Urinary bladder (tissue), 4 donors: ENCODE data around the gene ADIPOR1. TPM values are rescaled to one million over a fixed set of nuclear protein-coding genes. Genes with fewer than 3 reads are reported as not detected.
"Not testable (repeated sequence)": the region's sequence is repeated elsewhere in the genome, so short reads cannot be mapped to it uniquely, and the experiment has no call there.

ENCODE experiments used
- DNase-seq: peaks from one replicate; pipeline ENCODE4 v3.0.0-alpha.2; 2015; ENCODE audit errors: extremely low spot score
- H3K27ac ChIP-seq: one replicate; pipeline ENCODE4 v1.5.1; 2013; ENCODE audit warnings: low read depth, mild to moderate bottlenecking, moderate library complexity
- H3K36me3 ChIP-seq: one replicate; pipeline ENCODE4 v1.6.1; 2013; ENCODE audit warnings: mild to moderate bottlenecking, moderate library complexity; ENCODE audit not compliant: insufficient read depth
- H3K4me1 ChIP-seq: one replicate; pipeline ENCODE4 v1.6.1; 2013; ENCODE audit warnings: mild to moderate bottlenecking, moderate library complexity; ENCODE audit not compliant: insufficient read depth
- H3K4me3 ChIP-seq: one replicate; pipeline ENCODE4 v1.5.1; 2013; ENCODE audit warnings: low read depth, low read length
- WGBS: extraction: QIAGEN DNeasy Blood & Tissue Kit; methylation state at CpG from one replicate; pipeline ENCODE4 v1.1.7; 2013; 5-methylcytosine and 5-hydroxymethylcytosine counted together
- polyA plus RNA-seq: library from polyadenylated mRNA; stranded (reverse); fragments of 200-250 nt; gene quantifications from one replicate; pipeline ENCODE4 v1.2.3, GENCODE V29; 2013
- total RNA-seq: library from RNA; depleted of rRNA; stranded (reverse); fragments of >200 nt; gene quantifications from one replicate; pipeline ENCODE4 v1.2.3, GENCODE V29; 2014
- donor health status: healthy with polysubstance abuse.
- donor health status: healthy.

ADIPOR1 gene
- total and polyA plus RNA-seq, 2 donors: 63.6 to 71.1 TPM

DNA sequence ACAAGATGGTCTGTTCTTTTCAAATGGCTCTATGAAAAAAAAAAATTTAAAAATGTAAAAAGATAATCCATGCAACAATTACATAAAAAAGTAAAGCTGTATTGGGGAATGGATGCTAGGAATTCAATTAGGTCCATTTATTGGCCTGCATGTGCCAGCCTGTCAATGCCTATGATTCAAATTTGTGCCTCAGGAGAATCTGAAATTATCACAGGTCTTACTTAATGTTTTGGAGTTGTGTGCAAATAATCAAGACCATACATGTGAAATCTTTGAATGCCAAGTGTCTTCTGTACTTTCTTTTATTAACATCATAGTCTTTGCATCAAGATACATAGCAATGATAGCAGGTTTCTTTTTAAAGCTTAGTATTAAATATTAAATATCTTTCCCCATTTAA is 17.6 kb downstream of the ADIPOR1 start:
- no peak for DNase-seq
- Histone ChIP-seq H3K4me1 (no peaks in the 10 kb centered on the region), H3K36me3 (peaks cover 11% of the 10 kb centered on the region), H3K4me3 (no peak overlapping the region), H3K27ac (no peak overlapping the region)

DNA sequence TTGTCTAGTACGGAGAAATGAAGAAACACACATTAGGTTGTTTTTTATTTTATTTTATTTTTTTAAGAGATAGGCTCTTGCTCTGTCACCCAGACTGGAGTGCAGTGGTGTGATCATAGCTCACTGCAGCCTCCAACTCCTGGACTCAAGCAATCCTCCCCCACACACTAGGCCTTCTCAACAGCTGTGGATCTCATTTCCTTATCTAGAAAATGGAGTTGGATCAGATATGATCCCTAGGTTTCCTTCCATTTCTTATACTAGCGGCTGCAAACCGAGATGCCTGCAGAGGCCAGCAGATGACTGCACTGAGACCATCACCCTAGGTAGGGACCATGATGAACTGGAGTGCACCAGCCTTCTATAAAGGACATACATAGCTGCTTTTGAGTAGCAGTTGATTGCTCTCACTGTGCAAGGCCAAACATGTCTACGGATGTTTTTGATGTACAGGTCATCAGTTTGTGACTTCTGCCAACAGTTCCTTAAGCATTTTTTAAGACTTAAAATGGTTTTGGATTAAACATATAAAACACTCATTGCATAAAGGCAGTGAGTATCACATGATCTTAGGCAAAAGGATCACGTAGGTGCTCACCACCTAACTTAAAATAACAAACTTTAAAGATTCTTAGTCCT is 19.7 kb downstream of the ADIPOR1 start:
- Histone ChIP-seq H3K36me3 (peaks cover 4% of the 10 kb centered on the region), H3K27ac (no peak overlapping the region), H3K4me1 (no peaks in the 10 kb centered on the region), H3K4me3 (no peak overlapping the region)
- DNase-seq: no peak
- WGBS: 72% methylated on average over 5 of the region's 5 CpGs

DNA sequence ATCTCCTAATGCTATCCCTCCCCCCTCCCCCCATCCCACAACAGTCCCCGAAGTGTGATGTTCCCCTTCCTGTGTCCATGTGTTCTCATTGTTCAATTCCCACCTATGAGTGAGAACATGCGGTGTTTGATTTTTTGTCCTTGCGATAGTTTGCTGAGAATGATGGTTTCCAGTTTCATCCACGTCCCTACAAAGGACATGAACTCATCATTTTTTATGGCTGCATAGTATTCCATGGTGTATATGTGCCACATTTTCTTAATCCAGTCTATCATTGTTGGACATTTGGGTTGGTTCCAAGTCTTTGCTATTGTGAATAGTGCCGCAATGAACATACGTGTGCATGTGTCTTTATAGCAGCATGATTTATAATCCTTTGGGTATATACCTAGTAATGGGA is 21.7 kb downstream of the ADIPOR1 start:
- DNase-seq: not testable (repeated sequence)

DNA sequence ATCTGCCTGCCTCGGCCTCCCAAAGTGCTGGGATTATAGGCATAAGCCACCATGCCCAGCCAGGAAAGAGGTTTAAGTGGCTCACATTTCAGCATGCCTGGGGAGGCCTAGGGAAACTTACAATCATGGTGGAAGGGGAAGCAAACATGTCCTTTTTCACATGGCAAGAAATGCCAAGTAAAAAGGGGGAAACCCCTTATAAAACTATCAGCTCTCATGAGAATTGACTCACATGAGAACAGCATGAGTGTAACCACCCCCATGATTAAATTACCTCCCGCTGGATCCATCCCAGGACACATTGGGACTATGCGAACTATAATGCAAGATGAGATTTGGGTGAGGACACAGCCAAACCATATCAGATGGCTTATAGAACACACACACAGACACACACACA is 22.3 kb downstream of the ADIPOR1 start:
- DNase-seq: no peak
- 57% methylated on average over 3 of the region's 3 CpGs for WGBS
- no peaks in the 10 kb centered on the region for H3K36me3 ChIP-seq

More for the DNA sequence above, 21.7 kb downstream of the ADIPOR1 start:
- H3K27ac ChIP-seq, H3K4me3 ChIP-seq, H3K4me1 ChIP-seq, H3K36me3 ChIP-seq: not testable (repeated sequence)
- 92% methylated on average over 1 of the region's 6 CpGs for WGBS

DNA sequence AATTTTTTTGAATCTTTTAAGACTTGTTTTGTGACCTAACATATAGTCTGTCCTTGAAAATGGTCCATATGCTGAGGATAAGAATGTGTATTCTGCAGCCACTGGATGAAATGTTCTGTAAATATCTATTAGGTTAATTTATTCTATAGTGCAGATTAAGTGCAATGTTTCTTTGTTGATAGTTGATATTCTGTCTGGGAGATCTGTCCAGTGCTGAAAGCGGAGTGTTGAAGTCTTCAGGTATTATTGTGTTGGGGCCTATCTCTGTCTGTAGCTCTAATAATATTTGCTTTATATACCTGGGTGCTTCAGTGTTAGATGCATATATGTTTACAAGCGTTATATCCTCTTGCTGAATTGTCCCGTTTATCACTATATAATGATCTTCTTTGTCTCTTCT is 23.4 kb downstream of the ADIPOR1 start:
- Histone ChIP-seq H3K4me3 (no peak overlapping the region), H3K4me1 (no peaks in the 10 kb centered on the region), H3K36me3 (no peaks in the 10 kb centered on the region), H3K27ac (no peak overlapping the region)
- 91% methylated on average over 3 of the region's 3 CpGs for WGBS
- DNase-seq: no peak

More for the DNA sequence above, 22.3 kb downstream of the ADIPOR1 start:
- Histone ChIP-seq H3K4me3 (no peak overlapping the region), H3K4me1 (no peaks in the 10 kb centered on the region), H3K27ac (no peak overlapping the region)

DNA sequence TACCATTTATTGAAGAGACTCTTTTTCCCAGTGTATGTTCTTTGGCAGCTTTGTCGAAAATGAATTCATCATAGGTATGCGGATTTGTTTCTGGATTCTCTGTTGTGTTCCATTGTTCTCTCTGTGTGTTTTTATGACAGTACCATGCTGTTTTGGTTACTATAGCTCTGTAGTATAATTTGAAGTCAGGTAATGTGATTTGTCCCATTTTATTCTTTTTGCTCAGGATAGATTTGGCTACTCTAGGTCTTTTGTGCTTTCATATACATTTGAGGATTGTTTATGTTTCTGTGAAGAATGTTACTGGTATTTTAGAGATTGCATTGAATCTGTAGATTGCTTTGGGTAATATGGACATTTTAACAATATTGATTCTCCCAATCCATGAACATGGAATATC is 25.6 kb downstream of the ADIPOR1 start:
- H3K36me3 ChIP-seq: no peaks in the 10 kb centered on the region
- no peak overlapping the region for H3K27ac ChIP-seq
- 93% methylated on average over 2 of the region's 2 CpGs for WGBS
- no peak overlapping the region for H3K4me3 ChIP-seq
- no peak for DNase-seq
- no peaks in the 10 kb centered on the region for H3K4me1 ChIP-seq

DNA sequence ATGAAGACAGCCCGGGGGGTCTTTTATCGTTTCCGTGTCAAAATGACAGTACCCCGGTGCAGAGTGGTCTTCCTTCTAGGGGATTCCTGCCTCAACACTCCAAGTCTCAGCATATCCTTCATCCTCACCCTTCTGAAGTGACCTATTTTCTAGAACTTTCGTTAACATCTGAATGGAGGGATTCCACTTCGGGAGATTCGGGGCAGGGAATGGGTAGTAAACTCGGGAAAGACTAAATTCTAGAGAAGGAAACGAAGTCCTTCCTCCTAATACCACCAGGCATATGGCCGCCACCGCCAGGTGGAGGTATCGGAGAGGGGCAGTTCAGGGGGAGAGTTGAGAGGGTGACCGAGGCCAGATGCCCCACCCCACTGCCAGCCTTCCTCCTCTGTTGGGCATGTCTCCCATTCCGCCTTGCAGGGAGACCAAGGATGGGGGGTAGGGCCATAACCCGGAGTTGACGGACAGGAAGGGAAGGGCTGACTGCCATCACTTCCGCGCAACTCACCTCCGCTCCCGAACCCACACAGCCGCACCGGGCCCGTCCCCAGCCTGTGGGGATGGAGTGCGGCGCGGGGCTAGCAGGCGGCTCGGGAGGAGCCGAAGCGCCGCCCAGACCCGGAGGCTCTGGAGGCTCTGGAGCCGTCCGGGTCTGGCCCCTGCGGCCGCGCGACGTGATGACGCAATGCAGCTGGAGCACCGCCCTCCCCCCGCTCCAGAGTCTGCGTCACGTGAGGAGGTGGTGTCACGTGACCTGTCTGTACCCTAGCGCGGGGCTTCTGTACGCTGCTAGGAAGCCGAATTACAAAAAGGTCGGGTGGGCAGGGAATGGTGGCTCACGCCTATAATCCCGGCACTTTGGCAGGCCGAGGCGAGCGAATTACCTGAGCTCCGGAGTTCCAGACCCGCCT is 31.3 kb downstream of the ADIPOR1 start, which contains the start of gene KLHL12:
TSS of gene KLHL12 (minus strand) at position 654 of the 911 bp plus-strand sequence. CDS start 2,072 bp downstream, outside the sequence.
- under 1% methylated on average over 57 of the region's 57 CpGs for WGBS
- Histone ChIP-seq H3K27ac (peak within 1 kb of the TSS; percentile 96), H3K4me3 (peak within 1 kb of the TSS; percentile 64), H3K36me3 (no peaks in the 10 kb centered on the region), H3K4me1 (no peaks in the 10 kb centered on the region)
- peak; percentile 84 for DNase-seq

DNA sequence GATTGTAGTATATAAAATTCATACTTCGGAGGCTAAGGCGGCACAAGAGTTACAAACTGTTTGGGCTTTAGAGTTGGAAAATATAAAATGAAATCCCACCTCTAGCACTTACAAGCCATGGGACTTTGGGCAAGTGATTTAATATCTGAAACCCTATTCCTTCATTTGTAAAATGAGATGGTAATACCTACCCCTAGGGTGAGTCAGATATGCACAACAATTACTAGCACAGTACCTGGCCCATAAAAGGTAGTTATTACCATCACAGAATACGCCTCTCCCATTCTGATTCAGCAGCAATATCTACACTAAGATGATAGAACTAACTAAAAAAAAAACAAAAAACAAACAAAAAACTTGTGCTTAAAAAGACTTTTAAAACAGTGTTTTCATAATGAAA is 34.6 kb downstream of the ADIPOR1 start:
- H3K4me3 ChIP-seq: no peak overlapping the region
- no peaks in the 10 kb centered on the region for H3K4me1 ChIP-seq
- DNase-seq: no peak
- 95% methylated on average over 3 of the region's 3 CpGs for WGBS
- H3K27ac ChIP-seq: no peak overlapping the region
- no peaks in the 10 kb centered on the region for H3K36me3 ChIP-seq

DNA sequence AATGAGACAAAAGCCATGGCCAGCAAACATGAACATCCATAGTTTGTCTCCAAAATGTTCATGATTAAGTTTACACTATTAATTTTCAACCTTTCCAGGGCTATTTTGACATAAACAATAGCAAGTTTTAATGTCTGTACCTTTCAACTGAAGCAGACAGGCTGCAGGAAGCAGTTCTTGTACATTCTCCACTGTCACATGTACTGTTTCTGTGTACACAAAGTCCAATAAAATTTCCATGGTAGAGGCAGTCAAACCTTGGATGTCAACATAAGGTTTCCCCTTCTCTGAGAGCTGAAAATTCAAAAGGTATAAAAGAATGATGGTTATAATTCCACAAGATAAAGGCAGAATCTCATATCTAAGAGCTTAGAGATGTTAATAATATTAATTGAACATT is 38.5 kb downstream of the ADIPOR1 start:
- peaks cover 4% of the 10 kb centered on the region for H3K36me3 ChIP-seq

DNA sequence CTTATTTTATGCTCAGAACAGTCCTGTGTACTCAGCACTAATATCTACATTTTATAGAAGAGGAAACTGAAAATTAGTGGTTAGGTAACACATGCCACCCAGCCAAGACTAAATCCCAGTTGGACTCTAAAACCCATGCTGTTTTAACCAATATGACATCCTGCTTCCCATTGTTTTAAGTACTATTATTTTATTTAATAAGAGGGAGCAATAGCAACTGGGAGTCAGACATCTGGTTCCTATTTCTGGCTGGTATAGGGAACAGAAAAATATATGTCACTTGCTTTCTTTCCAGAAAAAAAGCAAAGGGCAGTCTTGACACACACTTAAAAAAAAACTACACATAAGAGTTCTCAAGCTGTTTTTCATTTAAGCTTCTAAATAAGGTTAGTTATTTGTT is 43.0 kb downstream of the ADIPOR1 start:
- DNase-seq: no peak
- Histone ChIP-seq H3K27ac (no peak overlapping the region), H3K4me1 (no peaks in the 10 kb centered on the region), H3K36me3 (peaks cover 10% of the 10 kb centered on the region), H3K4me3 (no peak overlapping the region)

More for the DNA sequence above, 38.5 kb downstream of the ADIPOR1 start:
- Histone ChIP-seq H3K27ac (no peak overlapping the region), H3K4me3 (no peak overlapping the region), H3K4me1 (no peaks in the 10 kb centered on the region)
- no peak for DNase-seq

DNA sequence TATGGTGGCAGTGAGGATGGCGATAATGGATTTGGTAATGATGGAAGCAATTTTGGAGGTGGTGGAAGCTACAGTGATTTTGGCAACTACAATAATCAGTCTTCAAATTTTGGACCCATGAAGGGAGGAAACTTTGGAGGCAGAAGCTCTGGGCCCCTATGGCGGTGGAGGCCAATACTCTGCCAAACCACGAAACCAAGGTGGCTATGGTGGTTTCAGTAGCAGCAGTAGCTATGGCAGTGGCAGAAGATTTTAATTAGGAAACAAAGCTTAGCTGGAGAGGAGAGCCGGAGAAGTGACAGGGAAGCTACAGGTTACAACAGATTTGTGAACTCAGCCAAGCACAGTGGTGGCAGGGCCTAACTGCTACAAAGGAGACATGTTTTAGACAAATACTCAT is 45.6 kb downstream of the ADIPOR1 start:
- not testable (repeated sequence) for H3K27ac ChIP-seq, H3K4me1 ChIP-seq, DNase-seq, H3K4me3 ChIP-seq
- H3K36me3 ChIP-seq: peaks cover 10% of the 10 kb centered on the region
- 92% methylated on average over 4 of the region's 4 CpGs for WGBS

DNA sequence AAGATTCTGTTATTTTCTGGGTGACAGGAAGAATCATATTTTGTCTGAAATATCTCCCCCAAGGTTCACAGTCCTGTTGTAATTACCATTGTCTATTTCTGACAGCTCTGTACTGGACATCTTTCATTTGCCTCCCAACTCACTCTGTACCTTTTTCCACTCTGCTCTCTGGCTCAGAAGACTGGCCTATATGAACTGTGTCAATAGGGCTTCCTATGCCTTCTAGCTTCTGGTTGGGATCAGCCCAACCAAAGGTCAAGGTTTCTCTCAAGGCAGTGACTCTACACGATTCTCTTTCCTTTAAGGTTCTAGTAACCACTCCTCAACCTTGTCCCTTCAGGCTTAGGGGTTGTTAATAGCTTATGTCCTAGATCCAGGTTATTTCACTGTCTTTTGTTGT is 48.6 kb downstream of the ADIPOR1 start:
- no peaks in the 10 kb centered on the region for H3K4me1 ChIP-seq
- peaks cover 7% of the 10 kb centered on the region for H3K36me3 ChIP-seq
- DNase-seq: no peak
- 88% methylated on average over 1 of the region's 1 CpG for WGBS
- no peak overlapping the region for H3K4me3 ChIP-seq
- no peak overlapping the region for H3K27ac ChIP-seq

DNA sequence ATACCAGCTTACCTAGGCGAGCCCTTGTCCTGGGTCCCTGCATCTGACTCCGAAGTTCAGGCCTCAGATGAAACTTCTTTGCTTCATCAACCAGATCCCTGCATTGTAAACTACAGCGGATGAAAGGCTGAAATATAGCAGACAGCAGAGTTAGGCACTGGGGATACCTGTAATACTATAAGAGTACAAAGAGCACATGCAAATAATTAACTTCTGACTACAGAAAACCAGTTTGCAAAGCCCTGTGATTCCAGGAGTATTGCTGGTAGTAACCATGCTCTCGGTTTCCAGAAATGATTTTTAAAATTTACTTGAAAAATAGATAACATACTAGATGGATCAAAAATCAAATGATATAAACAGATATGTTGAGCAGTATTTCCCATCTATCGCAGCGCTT is 49.1 kb downstream of the ADIPOR1 start:
- no peak overlapping the region for H3K4me3 ChIP-seq

DNA sequence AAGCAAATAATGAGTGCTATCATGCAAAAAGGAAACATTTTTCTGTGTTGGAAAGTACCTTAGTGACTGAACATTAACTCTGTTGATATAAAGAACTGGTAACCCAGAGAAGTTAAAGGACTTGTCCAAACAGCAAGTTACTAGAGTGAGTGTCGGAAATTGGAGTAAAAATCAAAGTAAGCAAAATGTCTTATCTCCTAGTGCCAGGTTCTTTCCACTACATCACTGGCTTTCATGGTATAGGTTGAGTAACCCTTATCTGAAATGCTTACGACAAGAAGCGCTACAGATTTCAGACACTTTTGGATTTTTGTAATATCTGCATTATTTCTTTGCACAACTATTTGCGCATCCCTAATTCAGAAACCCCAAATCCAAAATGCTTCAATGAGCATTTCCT is 52.8 kb downstream of the ADIPOR1 start:
- Histone ChIP-seq H3K27ac (no peak overlapping the region), H3K4me3 (no peak overlapping the region), H3K4me1 (no peaks in the 10 kb centered on the region), H3K36me3 (peaks cover 7% of the 10 kb centered on the region)
- 71% methylated on average over 4 of the region's 4 CpGs for WGBS
- DNase-seq: no peak

More for the DNA sequence above, 49.1 kb downstream of the ADIPOR1 start:
- H3K4me1 ChIP-seq: no peaks in the 10 kb centered on the region
- H3K36me3 ChIP-seq: peaks cover 5% of the 10 kb centered on the region
- WGBS: 98% methylated on average over 6 of the region's 6 CpGs
- H3K27ac ChIP-seq: no peak overlapping the region
- DNase-seq: no peak
